PC-9 (cell line): ENCODE measurements around the gene LRRC71. TPM values are rescaled to one million over a fixed set of nuclear protein-coding genes. Genes with fewer than 3 reads are reported as not detected.

Experiments
- BruUV-seq: library from RNA; stranded (reverse); fragments of 400-500 nt; replicated peaks from 2 replicates; lab custom pipeline; 2021; lab: Mats Ljungman, UMichigan
- CTCF ChIA-PET: fragments of 300-600 bp; sonication (Branson Sonifier 250); formaldehyde crosslinking; loops from one replicate; lab custom pipeline; 2022; ENCODE audit warnings: antibody characterized with exemption; lab: Charles Lee
- POLR2A ChIA-PET: fragments of 300-600 bp; sonication (Branson Sonifier 250); formaldehyde crosslinking; loops from one replicate; lab custom pipeline; 2022; ENCODE audit warnings: antibody characterized with exemption; ENCODE audit not compliant: unreplicated experiment; lab: Charles Lee
- DNase-seq, 2 experiments: peaks; one replicate each; pipeline versions ENCODE4 v3.0.0 to v3.0.0-alpha.2; 2015 to 2022; ENCODE audit warnings: mixed read lengths in 1 of 2
- H2AFZ ChIP-seq: fragments of 200-600 bp; sonication (generic); 2 replicates; pipeline ENCODE4 v1.8.1; 2017; ENCODE audit warnings: antibody characterized with exemption
- H3F3A ChIP-seq: fragments of 200-600 bp; sonication (generic); 2 replicates; pipeline ENCODE4 v1.8.1; 2017; ENCODE audit warnings: antibody characterized with exemption, mild to moderate bottlenecking, low read depth; ENCODE audit not compliant: insufficient read depth
- H3K27ac ChIP-seq: fragments of 200-600 bp; sonication (generic); 2 replicates; pipeline ENCODE4 v1.6.1; 2016; ENCODE audit warnings: mixed run types
- H3K27me3 ChIP-seq: fragments of 200-600 bp; sonication (generic); 2 replicates; pipeline ENCODE4 v1.6.1; 2016; ENCODE audit warnings: low read depth, mixed run types; ENCODE audit not compliant: insufficient read depth
- H3K36me3 ChIP-seq: fragments of 200-600 bp; sonication (generic); 2 replicates; pipeline ENCODE4 v1.6.1; 2016; ENCODE audit warnings: low read depth, mixed run types
- H3K4me1 ChIP-seq: fragments of 200-600 bp; sonication (generic); replicated peaks from 2 replicates; pipeline ENCODE4 v1.6.1; 2016; ENCODE audit warnings: mixed run types; ENCODE audit not compliant: insufficient read depth
- H3K4me2 ChIP-seq: fragments of 200-600 bp; sonication (generic); 2 replicates; pipeline ENCODE4 v1.6.1; 2017; ENCODE audit warnings: mixed run types
- H3K4me3 ChIP-seq: fragments of 200-600 bp; sonication (generic); 2 replicates; pipeline ENCODE4 v1.6.1; 2016; ENCODE audit warnings: mixed run types
- H3K79me2 ChIP-seq: fragments of 200-600 bp; sonication (generic); 2 replicates; pipeline ENCODE4 v1.6.1; 2017; ENCODE audit warnings: low read depth, mixed run types
- H3K9me2 ChIP-seq: fragments of 200-600 bp; sonication (generic); 2 replicates; pipeline ENCODE4 v1.8.1; 2017; ENCODE audit warnings: mild to moderate bottlenecking; ENCODE audit not compliant: insufficient read depth
- H3K9me3 ChIP-seq: fragments of 200-600 bp; sonication (generic); 2 replicates; pipeline ENCODE4 v1.8.1; 2016; ENCODE audit warnings: low read depth; ENCODE audit not compliant: insufficient read depth
- H4K20me1 ChIP-seq: fragments of 200-600 bp; sonication (generic); 2 replicates; pipeline ENCODE4 v1.8.1; 2017; ENCODE audit not compliant: insufficient read depth
- EZH2 ChIP-seq: fragments of 200-600 bp; sonication (generic); IDR thresholded peaks from 2 replicates; pipeline ENCODE4 v1.8.0; 2017; ENCODE audit warnings: antibody characterized with exemption, low read depth
- intact Hi-C: fragments of 100-400 bp; cut with micrococcal nuclease; formaldehyde crosslinking; loops from one replicate; pipeline ENCODE4 v1.10.0; 2022; ENCODE audit not compliant: unreplicated experiment
- total RNA-seq: library from RNA; stranded (reverse); gene quantifications from 2 replicates; pipeline ENCODE4 v1.2.3, GENCODE V29; 2021
- TF ChIP-seq, protein P1 (sequence below): fragments of 200-600 bp; sonication (generic); conservative IDR thresholded peaks from 2 replicates; pipeline ENCODE4 v1.6.1; 2017; ENCODE audit warnings: mixed run types, antibody characterized with exemption, mild to moderate bottlenecking, moderate library complexity

Gene LRRC71
- total RNA-seq, 1 experiment from 2014 or later = not detected

DNA sequence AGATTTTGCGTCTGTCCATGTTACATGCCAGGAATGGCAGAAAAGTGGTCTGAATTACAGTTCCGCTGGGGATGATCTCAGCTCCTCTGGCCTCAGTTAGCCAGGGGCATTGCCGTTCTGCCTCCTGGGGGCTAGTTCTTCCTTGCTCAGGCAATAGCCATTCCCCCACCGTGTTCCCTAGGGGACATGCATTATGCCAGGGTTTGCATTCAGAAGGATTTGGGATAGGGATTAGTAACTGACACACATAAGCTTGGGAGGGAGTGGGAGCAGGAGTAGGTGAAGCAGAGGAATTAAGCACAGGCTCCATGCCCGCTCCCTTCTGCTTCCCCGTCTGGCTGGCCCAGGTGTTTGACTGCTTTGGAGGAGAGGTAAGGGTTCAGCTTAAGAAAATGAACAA lies 12.7 kb downstream of the LRRC71 start:
- H3K79me2 ChIP-seq = no peaks in the 10 kb centered on the region
- no peaks in the 10 kb centered on the region for H4K20me1 ChIP-seq
- no peaks in the 10 kb centered on the region; the same call in 1 of the 2 replicates for H3F3A ChIP-seq
- H3K9me2 ChIP-seq = no peaks in the 10 kb centered on the region
- H3K4me3 ChIP-seq = no peak overlapping the region
- no peak overlapping the region for H2AFZ ChIP-seq
- no peak for DNase-seq
- no peaks in the 10 kb centered on the region for H3K4me1 ChIP-seq
- POLR2A ChIA-PET = no interaction called here
- H3K27me3 ChIP-seq = no peaks in the 10 kb centered on the region
- no peak overlapping the region for H3K4me2 ChIP-seq
- CTCF ChIA-PET = no interaction called here
- no peaks in the 10 kb centered on the region for H3K9me3 ChIP-seq
- no peaks in the 10 kb centered on the region for H3K36me3 ChIP-seq
- no peak for TF ChIP-seq EZH2
- TF ChIP-seq, protein P1, sequence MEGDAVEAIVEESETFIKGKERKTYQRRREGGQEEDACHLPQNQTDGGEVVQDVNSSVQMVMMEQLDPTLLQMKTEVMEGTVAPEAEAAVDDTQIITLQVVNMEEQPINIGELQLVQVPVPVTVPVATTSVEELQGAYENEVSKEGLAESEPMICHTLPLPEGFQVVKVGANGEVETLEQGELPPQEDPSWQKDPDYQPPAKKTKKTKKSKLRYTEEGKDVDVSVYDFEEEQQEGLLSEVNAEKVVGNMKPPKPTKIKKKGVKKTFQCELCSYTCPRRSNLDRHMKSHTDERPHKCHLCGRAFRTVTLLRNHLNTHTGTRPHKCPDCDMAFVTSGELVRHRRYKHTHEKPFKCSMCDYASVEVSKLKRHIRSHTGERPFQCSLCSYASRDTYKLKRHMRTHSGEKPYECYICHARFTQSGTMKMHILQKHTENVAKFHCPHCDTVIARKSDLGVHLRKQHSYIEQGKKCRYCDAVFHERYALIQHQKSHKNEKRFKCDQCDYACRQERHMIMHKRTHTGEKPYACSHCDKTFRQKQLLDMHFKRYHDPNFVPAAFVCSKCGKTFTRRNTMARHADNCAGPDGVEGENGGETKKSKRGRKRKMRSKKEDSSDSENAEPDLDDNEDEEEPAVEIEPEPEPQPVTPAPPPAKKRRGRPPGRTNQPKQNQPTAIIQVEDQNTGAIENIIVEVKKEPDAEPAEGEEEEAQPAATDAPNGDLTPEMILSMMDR = no peak
- H3K27ac ChIP-seq = no peak overlapping the region
- BruUV-seq = no TSS peak
- intact Hi-C loops = no loop called here

GRCh38 chr1:156935505-156936128 lies 15.2 kb downstream of the LRRC71 start:
- Histone ChIP-seq H4K20me1 (no peaks in the 10 kb centered on the region), H2AFZ (no peak overlapping the region), H3K36me3 (no peaks in the 10 kb centered on the region; the same call in 1 of the 2 replicates), H3K9me2 (no peaks in the 10 kb centered on the region), H3K79me2 (no peaks in the 10 kb centered on the region), H3K4me3 (no peak overlapping the region), H3K27me3 (no peaks in the 10 kb centered on the region), H3F3A (no peaks in the 10 kb centered on the region; the same call in 1 of the 2 replicates), H3K9me3 (no peaks in the 10 kb centered on the region), H3K27ac (no peak overlapping the region), H3K4me1 (no peaks in the 10 kb centered on the region), H3K4me2 (no peak overlapping the region)
- DNase-seq = no peak
- TF ChIP-seq EZH2 = no peak
- TF ChIP-seq, protein P1 = no peak
- POLR2A ChIA-PET = no interaction called here
- CTCF ChIA-PET = no interaction called here
- intact Hi-C loops = no loop called here
- BruUV-seq = no TSS peak

GRCh38 chr1:156936191-156936590 lies 15.8 kb downstream of the LRRC71 start:
- POLR2A ChIA-PET = no interaction called here
- CTCF ChIA-PET = interaction anchor here (0.6 kb wide), 1 partner anchor 89 kb away, joined by 4 read pairs; no protein-coding TSS in a partner anchor
- intact Hi-C loops = no loop called here
- BruUV-seq = no TSS peak
- no peaks in the 10 kb centered on the region; the same call in 1 of the 2 replicates for H3F3A ChIP-seq
- DNase-seq = no peak
- H4K20me1 ChIP-seq = no peaks in the 10 kb centered on the region
- no peak overlapping the region for H3K4me3 ChIP-seq
- TF ChIP-seq EZH2 = no peak
- TF ChIP-seq, protein P1 = no peak
- H3K9me3 ChIP-seq = no peaks in the 10 kb centered on the region
- no peaks in the 10 kb centered on the region for H3K79me2 ChIP-seq
- no peaks in the 10 kb centered on the region; the same call in 1 of the 2 replicates for H3K36me3 ChIP-seq
- H2AFZ ChIP-seq = no peak overlapping the region
- no peaks in the 10 kb centered on the region for H3K4me1 ChIP-seq
- H3K9me2 ChIP-seq = no peaks in the 10 kb centered on the region
- no peak overlapping the region for H3K27ac ChIP-seq
- no peaks in the 10 kb centered on the region for H3K27me3 ChIP-seq
- H3K4me2 ChIP-seq = no peak overlapping the region
